ENCODE data around the gene HMCN2.
"Not testable (repeated sequence)": the region's sequence is repeated elsewhere in the genome, so short reads cannot be mapped to it uniquely, and the experiment has no call there.

Gene HMCN2

GRCh38 chr9:130396581-130396980 lies 131.0 kb downstream of the HMCN2 start:
- DNase-seq, result no peak

DNA sequence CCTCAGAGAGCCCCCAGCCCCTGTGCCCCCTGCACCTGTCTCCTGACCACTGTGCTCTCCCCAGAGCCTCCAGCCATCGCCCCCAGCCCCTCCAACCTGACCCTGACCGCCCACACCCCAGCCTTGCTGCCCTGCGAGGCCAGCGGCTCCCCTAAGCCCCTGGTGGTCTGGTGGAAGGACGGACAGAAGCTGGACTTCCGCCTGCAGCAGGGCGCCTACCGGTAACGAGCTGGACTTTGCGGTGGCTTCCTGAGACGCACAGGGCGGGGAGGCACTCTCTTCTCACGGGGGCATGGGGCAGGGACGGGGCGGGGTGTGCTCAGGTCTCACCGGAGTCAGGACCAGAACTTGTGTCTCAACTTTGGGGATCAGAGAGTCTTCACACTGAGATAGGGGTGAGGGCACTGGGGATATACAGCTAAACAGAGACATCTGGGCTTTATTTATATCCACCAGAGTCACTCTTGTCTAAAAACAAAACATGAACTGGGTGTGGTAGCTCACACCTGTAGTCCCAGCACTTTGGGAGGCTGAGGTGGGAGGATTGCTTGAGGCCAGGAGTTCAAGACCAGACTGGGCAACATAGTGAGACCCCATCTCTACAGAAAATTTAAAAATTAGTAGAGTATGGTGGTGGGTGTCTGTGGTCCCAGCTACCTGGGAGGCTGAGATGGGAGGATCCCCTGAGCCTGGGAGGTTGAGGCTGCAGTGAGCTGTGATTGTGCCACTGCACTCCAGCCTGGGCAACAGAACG lies 133.1 kb downstream of the HMCN2 start:
- no peak for DNase-seq

- no peak for DNase-seq
Observed at GRCh38 chr9:130399768-130400167, 134.2 kb downstream of the HMCN2 start.

GRCh38 chr9:130400870-130401269 lies 135.3 kb downstream of the HMCN2 start:
- no peak for DNase-seq

- DNase-seq, result not testable (repeated sequence)
Observed at GRCh38 chr9:130401742-130402141, 136.2 kb downstream of the HMCN2 start.

DNA sequence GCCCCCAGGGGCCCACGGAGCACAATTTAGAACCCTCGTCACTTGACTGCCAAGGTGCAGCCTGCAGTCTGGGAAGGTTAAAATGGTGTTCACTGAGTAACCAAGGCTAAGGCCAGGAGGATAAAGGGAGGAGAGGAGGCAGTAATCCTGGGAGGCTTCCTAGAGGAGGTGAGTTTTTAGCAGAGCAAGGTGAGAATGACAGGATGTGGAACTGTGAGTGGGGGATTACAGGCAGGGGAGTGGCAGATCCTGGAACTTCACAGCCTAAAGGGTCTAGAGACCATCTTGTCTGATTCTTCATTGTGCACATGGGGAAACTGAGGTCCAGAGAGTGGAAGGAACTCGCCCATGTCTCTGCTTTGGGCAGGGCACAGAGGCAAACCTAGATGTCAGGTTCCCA lies 136.7 kb downstream of the HMCN2 start:
- no peak for DNase-seq

DNA sequence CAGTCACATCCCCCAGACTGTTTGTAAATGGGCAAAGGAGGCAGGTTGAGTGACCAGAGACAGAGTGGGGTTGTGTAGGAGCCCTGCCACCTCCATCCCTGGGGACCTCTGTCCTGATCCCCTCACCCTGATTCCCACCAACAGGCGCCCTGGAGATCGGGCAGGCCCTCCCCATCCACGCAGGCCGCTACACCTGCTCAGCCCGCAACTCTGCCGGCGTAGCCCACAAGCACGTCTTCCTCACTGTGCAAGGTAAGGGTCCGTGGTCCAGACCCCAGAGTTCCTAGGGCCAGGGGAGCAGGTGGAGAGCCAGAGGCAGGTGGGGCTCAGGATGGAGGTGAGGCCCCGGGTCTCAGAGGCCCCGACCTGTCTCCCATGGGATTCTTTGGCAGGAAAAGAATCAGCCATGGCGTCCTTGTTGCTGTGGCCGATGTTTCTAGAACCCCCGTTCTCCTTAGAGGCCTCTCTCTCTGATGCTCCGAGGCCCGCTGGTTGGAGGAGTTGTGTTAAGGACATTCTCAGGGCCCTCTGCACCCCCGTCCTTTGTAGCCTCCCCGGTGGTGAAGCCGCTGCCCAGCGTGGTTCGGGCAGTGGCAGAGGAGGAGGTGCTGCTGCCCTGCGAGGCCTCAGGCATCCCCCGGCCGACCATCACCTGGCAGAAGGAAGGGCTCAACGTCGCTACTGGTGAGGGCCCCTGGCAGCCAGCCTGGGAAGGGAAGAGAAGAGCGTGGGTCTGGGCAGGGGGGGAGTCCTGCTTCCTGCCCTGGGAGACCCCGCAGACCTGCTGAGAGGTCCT lies 137.3 kb downstream of the HMCN2 start:
- no peak for DNase-seq

GRCh38 chr9:130405657-130406257 lies 140.2 kb downstream of the HMCN2 start:
- no peak for DNase-seq

- no peak for DNase-seq
Observed at GRCh38 chr9:130406278-130406895, 140.8 kb downstream of the HMCN2 start.

GRCh38 chr9:130407916-130408663 lies 142.5 kb downstream of the HMCN2 start:
- no peak for DNase-seq

DNA sequence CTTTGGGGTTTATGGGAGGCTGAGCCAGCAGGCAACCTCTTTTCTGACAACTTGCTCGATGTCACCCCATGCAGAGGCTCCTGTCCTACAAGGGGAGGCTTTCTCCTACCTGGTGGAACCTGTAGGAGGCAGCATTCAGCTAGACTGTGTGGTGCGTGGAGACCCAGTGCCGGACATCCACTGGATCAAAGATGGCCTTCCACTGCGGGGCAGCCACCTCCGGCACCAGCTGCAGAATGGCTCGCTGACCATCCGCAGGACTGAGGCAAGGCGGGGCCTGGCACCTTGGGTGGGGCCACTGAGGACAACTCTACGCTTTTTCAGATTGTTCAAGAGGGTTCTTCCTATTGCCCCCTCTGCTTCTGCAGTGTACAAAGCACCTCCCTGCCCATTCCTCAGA lies 143.1 kb downstream of the HMCN2 start:
- DNase-seq, result no peak

GRCh38 chr9:130409246-130409645 lies 143.7 kb downstream of the HMCN2 start:
- DNase-seq, result no peak

- no peak for DNase-seq
Observed at GRCh38 chr9:130410443-130410842, 144.9 kb downstream of the HMCN2 start.

- DNase-seq, result no peak
Observed at GRCh38 chr9:130411566-130411915, 146.0 kb downstream of the HMCN2 start.

DNA sequence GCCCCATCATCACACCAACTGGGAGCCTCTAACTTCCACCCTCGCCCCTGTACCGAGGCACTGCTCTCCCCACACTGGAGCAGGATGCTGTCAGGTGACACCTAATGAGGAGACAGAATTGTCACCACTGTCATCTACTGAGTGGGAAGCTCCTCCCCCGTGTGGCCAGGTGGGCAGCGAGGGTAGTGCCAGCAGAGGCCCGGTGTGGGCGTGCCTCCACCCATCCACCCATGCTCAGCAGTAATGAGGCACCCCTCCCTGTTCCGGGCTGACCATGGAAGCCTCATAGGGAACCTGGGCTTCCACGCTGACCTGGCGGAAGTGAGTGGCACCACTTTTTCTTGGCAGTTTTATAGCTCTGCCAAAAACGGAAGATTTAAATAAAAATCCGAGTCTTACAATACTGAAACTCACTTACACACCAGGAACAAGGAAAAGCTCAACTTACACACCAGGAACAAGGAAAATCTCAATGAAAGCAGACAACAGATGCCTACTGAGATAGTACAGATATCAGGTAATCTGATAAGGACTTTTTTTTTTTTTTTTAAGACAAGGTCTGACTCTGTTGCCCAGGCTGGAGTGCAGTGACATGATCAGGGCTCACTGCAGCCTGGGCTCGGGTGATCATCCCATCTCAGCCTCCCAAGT lies 148.6 kb downstream of the HMCN2 start:
- DNase-seq, result no peak

DNA sequence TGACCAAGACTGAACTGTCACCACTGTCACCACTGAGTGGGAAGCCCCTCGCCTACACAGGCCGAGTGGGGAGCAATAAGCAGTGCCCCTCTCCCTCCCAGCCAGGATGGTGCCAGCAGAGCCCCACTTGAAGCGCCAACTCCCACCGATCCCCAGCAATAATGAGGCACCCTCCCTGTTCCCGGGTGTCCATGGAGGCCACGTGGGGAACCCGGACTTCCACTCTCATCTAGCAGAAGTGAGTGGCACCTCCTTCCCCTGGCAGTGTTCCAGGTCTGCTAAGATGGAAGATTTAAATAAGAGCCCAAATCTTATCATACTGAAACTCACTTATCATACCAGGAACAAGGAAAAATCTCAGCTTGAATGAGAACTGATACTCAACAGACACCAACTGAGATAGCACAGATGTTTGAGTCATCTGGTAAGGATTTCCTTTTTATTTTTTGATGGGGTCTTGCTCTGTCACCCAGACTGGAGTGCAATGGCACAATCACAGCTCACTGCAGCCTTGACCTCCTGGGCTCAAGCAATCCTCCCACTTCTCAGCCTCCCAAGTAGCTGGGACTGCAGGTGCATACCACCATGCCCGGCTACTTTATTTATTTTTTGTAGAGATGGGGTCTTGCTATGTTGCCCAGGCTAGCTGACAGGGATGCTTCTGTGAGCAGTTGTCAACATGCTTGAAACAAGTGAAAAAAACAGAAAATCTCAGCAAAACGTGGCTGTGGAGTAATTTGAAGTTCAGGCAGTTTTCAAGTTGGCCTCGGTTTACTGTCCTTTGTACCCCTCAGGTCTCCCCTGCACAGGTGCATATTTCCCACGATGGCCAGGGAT lies 149.6 kb downstream of the HMCN2 start:
- no peak for DNase-seq

DNA sequence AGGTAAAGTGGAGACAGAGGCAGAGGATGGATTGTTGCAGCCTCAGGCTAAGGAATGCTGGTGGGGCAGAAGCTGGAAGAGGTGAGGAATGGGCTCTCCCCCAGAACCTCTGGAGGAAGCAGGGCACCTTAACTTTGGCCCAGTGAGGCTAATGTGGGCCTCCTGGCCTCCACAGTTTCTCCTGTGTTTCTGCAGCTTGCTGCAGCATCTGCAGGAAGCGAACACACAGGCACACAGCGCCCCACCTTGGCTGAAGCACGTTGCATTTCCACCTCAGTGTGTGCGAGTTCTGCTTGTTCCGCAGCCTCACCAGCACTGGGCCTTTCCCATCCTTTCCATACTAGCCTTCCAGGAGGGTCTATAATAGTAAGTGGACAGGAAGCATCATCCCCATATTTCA lies 152.0 kb downstream of the HMCN2 start:
- no peak for DNase-seq

- DNase-seq, result no peak
Observed at GRCh38 chr9:130418776-130419175, 153.2 kb downstream of the HMCN2 start.

- DNase-seq, result no peak
Observed at GRCh38 chr9:130419521-130420035, 154.0 kb downstream of the HMCN2 start.

DNA sequence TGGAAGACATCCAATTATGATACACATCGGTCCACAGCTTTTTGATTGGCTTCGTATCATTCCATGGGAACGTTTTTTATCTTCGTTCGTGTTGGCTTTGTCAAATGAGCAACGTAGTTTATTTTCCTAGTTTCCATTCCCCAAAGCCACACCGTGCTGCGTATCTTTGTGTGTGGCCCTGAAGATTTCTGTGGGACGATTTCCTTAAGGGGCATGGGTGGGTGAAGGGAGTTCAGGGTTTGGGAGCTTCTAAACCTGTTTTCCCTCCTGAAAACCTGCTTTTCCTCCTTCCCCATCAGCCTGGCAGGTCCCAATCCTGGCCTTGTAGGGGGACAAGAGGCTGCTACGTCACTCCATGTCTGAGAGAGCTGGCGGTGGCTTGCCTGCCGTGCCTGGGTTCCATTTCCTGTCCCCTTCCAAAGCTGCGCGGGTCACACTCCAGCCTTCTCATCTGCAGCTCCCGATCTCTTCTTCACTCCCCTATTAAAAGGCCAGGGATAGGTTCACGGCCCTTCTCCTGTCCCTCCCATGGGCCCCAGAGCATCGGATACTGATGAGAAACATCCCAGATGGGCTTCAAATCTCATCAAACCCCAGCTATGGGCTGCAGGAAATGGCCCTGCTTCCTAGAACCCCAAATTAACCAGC lies 155.7 kb downstream of the HMCN2 start:
- no peak for DNase-seq
